Measurements from ENCODE around the gene PARP1.

The PARP1 gene

DNA sequence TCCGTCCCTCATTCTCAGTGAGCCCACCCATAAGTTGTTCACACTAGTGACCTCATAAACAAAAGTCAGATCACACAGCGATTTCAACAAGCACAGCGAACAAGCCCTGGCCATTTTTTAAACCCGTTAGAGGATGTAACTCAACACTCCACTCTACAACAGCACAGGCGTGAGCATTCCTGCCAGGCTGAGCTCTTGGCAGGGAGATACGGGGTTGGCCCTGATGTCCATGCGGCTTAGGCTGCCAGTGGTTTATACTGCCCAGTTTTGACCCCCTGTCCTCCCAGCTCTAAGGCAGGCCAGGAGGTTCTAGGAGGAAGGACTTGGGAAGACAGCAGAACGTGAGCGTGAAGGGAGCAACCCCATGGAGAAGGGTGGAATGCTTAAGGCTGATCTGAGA is 35.0 kb downstream of the PARP1 start:
- no peak overlapping the region for H3K4me3 ChIP-seq (replicated peaks; ENCODE audit: low read depth, low read length)
- no peak for DNase-seq (ENCODE audit: low read depth)
- TF ChIP-seq, protein P1, sequence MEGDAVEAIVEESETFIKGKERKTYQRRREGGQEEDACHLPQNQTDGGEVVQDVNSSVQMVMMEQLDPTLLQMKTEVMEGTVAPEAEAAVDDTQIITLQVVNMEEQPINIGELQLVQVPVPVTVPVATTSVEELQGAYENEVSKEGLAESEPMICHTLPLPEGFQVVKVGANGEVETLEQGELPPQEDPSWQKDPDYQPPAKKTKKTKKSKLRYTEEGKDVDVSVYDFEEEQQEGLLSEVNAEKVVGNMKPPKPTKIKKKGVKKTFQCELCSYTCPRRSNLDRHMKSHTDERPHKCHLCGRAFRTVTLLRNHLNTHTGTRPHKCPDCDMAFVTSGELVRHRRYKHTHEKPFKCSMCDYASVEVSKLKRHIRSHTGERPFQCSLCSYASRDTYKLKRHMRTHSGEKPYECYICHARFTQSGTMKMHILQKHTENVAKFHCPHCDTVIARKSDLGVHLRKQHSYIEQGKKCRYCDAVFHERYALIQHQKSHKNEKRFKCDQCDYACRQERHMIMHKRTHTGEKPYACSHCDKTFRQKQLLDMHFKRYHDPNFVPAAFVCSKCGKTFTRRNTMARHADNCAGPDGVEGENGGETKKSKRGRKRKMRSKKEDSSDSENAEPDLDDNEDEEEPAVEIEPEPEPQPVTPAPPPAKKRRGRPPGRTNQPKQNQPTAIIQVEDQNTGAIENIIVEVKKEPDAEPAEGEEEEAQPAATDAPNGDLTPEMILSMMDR (IDR thresholded peaks at IDR 0.05; ENCODE audit: low read length, missing control alignments): no peak

DNA sequence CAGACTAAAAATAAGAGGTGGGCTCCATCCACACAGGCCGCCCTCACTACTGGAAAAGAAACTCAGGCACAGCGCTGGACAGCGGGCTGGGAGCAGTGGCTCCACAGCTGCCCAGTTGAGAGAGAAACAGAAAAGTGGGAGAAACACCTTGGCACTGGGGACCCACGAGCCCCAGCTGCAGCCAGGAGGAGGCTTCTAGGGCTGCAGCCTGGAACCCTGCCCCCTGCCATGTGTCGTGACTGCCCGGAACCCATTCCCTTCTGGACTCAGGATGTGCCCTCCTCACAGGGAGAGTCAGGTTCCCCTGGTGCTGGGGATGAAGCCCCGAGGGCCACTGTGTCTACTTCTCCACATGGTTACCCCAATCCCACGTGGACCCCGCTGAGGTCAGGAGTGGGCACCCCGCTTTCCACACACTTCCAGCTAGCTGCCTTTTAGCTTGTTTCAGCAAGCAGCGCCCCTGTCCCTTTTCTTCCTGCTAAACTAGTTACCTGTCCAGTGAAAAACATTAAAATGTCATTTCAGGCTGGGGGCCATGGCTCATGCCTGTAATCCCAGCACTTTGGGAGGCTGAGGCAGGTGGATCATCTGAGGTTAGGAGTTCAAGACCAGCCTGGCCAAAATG is 35.9 kb downstream of the PARP1 start:
- no peak for DNase-seq (ENCODE audit: low read depth)
- H3K4me3 ChIP-seq (replicated peaks; ENCODE audit: low read depth, low read length): no peak overlapping the region
- TF ChIP-seq, protein P1 (IDR thresholded peaks at IDR 0.05; ENCODE audit: low read length, missing control alignments): no peak

DNA sequence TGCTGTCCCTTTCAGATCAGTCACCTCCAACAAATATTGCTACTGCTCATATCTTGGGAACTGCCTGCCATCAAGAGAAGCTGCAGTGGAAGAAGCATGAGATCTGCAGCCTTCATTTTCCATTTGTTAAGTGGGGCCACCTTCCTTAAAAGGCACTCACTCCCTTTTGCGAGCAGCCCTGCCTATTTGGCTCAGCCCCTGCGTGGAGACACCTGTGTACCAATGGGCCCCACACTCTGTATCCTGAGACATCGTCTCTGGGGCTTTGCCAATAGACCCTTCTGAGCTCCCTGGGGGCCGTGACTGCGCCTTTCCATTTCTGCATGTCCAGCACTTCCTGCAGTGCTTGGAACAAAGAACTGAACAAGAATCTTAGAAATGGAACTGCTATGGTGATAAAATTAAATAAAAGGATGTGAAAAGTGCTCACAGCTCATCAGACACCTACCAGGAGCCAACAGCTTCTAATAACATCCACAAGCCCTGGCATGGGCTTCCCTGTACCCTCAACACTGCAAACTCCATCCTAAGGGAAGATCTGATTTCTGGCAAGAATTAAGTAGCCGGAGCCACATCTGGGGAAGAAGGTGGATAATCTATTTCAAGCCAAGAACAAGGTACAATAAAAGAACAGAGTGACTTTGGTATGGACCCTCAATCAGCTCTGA is 36.7 kb downstream of the PARP1 start:
- TF ChIP-seq, protein P1 (IDR thresholded peaks at IDR 0.05; ENCODE audit: low read length, missing control alignments): no peak
- DNase-seq (ENCODE audit: low read depth): no peak
- H3K4me3 ChIP-seq (replicated peaks; ENCODE audit: low read depth, low read length): no peak overlapping the region

DNA sequence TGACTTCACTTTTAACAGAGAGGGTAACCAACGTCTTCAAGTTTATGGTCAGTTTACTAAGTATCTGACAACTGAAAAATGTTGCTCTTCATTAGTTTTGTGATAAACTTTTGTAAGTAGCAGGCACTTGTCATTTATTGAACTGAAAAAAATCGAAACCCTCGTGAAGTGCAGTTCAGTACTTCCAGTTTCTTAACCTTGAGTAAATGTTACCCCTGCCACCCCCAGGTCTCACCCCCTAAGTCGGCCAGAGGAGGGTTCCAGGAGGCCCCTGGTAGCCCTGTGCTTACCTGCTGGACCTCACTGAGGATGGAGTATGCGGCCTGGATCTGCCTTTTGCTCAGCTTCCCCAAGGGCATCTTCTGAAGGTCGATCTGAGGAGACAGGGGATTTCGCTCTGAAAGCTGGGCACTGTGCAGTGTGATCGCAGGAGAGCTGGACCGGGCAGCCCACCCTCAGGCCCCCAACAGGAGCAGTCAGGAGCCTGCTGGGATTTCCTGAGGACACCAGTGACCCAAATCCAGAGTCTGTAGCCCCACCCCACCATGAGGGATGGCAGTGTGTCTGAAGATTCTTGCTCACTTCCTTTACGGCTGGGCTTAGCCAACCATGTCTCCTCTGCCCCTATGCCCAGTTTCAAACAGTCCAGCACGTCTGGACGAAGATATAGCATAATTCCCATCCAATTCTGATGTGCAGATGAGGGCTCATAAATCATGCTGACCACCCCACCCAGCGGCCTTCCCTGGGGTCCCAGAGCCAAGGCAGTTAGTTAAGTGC is 37.6 kb downstream of the PARP1 start:
- no peak overlapping the region for H3K4me3 ChIP-seq (replicated peaks; ENCODE audit: low read depth, low read length)
- DNase-seq (ENCODE audit: low read depth): no peak
- TF ChIP-seq, protein P1 (IDR thresholded peaks at IDR 0.05; ENCODE audit: low read length, missing control alignments): no peak

DNA sequence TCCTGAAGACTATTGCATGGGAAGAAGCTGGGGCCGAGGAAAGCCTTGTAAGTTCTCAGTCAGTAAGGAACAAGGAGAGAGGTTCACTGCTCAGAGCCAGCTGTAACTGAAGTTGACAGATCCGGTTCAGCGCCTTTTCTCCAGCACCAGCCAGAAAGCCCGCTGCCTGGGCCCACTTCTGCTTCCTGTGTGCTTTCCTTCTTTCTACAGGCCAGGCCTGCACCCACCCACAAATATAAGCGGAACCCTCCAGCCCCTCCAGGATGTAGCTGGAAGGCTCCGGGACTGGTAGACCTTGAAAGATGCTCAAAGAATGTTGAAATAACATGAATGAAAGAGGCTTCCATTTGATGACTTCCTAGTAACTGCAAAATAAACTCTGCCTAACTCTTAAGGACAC is 38.8 kb downstream of the PARP1 start:
- H3K4me3 ChIP-seq (replicated peaks; ENCODE audit: low read depth, low read length): no peak overlapping the region
- no peak for DNase-seq (ENCODE audit: low read depth)
- TF ChIP-seq, protein P1 (IDR thresholded peaks at IDR 0.05; ENCODE audit: low read length, missing control alignments): no peak

DNA sequence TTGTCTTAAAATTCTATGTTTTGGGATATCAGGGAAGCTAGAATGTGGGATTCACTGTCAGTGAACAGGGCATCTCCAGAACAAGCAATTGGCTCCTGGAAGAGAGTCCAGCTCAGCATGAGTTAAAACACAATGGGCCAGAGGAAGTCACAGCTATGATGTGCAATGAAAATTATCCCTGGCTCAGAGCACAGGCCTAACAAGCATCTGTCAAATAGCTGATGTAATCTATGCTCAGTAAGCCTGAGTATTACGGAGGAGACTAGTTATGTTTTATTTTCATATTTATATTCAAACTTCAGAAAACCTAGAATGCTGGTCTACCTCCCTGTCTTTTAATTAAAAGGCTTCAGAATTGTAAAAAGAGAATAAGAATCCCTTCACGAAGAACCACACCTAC is 41.6 kb downstream of the PARP1 start:
- H3K4me3 ChIP-seq (replicated peaks; ENCODE audit: low read depth, low read length): no peak overlapping the region
- TF ChIP-seq, protein P1 (IDR thresholded peaks at IDR 0.05; ENCODE audit: low read length, missing control alignments): no peak
- peak; percentile 13 for DNase-seq (ENCODE audit: low read depth)

All from fibroblast of pulmonary artery (primary cell).